A549 treated with DMSO at 1 μM for 4 hours (cell line): ENCODE measurements around the gene CCNYL1. TPM values are rescaled to one million over a fixed set of nuclear protein-coding genes. Genes with fewer than 3 reads are reported as not detected.

ENCODE experiments used
- total RNA-seq: library from RNA; stranded (reverse); fragments of 200-300 nt; extraction: Qiagen RNA extraction; gene quantifications from 5 replicates; pipeline ENCODE4 v1.2.3, GENCODE V29; 2022; ENCODE audit warnings: low read depth

The CCNYL1 gene
- 21.9 to 27.3 TPM (median 25.3 TPM) in 5 replicates for total RNA-seq

GRCh38 chr2:207710814-207711740 is at the start of gene CCNYL1:
CCNYL1 (plus strand) TSS chr2:207711640; CDS start chr2:207711897, 257 bp downstream.

Other genes with a start within 250 kb of the CCNYL1 start
- gene CREB1, start 181.7 kb upstream of the CCNYL1 start, total RNA-seq = 12.5 to 32.0 TPM (median 31.2 TPM) in 5 replicates
- 29.2 to 33.3 TPM (median 30.4 TPM) in 5 replicates for gene METTL21A, start 86.2 kb upstream of the CCNYL1 start, total RNA-seq
- 5.5 to 6.2 TPM (median 5.8 TPM) in 5 replicates for gene FZD5, start 58.3 kb downstream of the CCNYL1 start, total RNA-seq